Fibroblast of lung (primary cell): ENCODE results near the gene MINDY3.

Experiments used
- CTCF ChIP-seq, 2 donors: IDR thresholded peaks in 1 of 2; conservative IDR thresholded peaks in 1 of 2; 1 replicate in 1 of 2; 2 replicates in 1 of 2; pipeline ENCODE4 v1.5.1; 2011 to 2012; ENCODE audit warnings: low read length in 2 of 2, control low read depth in 1 of 2, inconsistent platforms in 1 of 2, low read depth in 1 of 2, mild to moderate bottlenecking in 1 of 2
- EZH2 ChIP-seq: IDR thresholded peaks from 2 replicates; pipeline ENCODE4 v1.5.1; 2012; ENCODE audit warnings: low read length, control low read depth, mild to moderate bottlenecking; ENCODE audit errors: missing control alignments

GRCh38 chr10:15864419-15864818 is 4.1 kb upstream of the MINDY3 start:
- TF ChIP-seq CTCF (conservative IDR thresholded peaks at IDR 0.05 in 1 of 2, IDR thresholded peaks at IDR 0.05 in 1 of 2; ENCODE audit: low read depth in 1 of 2, low read length in 2 of 2) = no peak
- no peak for TF ChIP-seq EZH2
